Suppressor macrophage (primary cell): ENCODE data around the gene TMEM116.
A peak's percentile ranks its signal among the peaks of the same experiment; 100 is the strongest.
"Not testable (repeated sequence)": the region's sequence is repeated elsewhere in the genome, so short reads cannot be mapped to it uniquely, and the experiment has no call there.

Experiments
- DNase-seq, 4 experiments: peaks; one replicate each; pipeline ENCODE4 v3.0.0-alpha.2; 2020 to 2022
- total RNA-seq, 17 experiments: gene quantifications; one replicate each; lab custom pipeline; 2026; ENCODE audit warnings: mixed read lengths in 6 of 17, inconsistent platforms in 3 of 17; lab: John Stamatoyannopoulos, UW

The TMEM116 gene
- 1.1 to 10.1 (median 4.6) reads per million in 17 experiments for total RNA-seq

GRCh38 chr12:112012775-112013600 is at the start of gene TMEM116, which contains the start of gene ERP29:
TMEM116 (minus strand) TSS chr12:112013165; CDS start chr12:112005270, 7,895 bp downstream.
ERP29 (plus strand) TSS chr12:112013426; CDS start chr12:112013466, 40 bp downstream.
- DNase-seq = peak; percentile 99 to 100 (median 100)

GRCh38 chr12:112061137-112061536 is 48.2 kb upstream of the TMEM116 start:
- no peak for DNase-seq

- no peak for DNase-seq
These were observed 36.4 kb upstream of the TMEM116 start for GRCh38 chr12:112049351-112049750.

GRCh38 chr12:112046003-112046402 is 33.0 kb upstream of the TMEM116 start:
- DNase-seq = no peak

GRCh38 chr12:112036614-112037013 is 23.6 kb upstream of the TMEM116 start:
- DNase-seq = not testable (repeated sequence)

GRCh38 chr12:112035219-112035785 is 22.3 kb upstream of the TMEM116 start:
- no peak for DNase-seq

GRCh38 chr12:112032292-112032691 is 19.3 kb upstream of the TMEM116 start:
- DNase-seq = no peak

- DNase-seq = no peak
These were observed 18.5 kb upstream of the TMEM116 start for GRCh38 chr12:112031472-112031871.

- DNase-seq = peak; percentile 39 to 78 (median 60)
These were observed 16.3 kb upstream of the TMEM116 start for GRCh38 chr12:112029301-112029700.

GRCh38 chr12:112025808-112026375 is 12.9 kb upstream of the TMEM116 start:
- peak in 1 of 4 experiments; percentile 26 for DNase-seq

- no peak for DNase-seq
These were observed 10.9 kb upstream of the TMEM116 start for GRCh38 chr12:112023759-112024396.

- DNase-seq = no peak
These were observed 9.5 kb upstream of the TMEM116 start for GRCh38 chr12:112022241-112023016.

GRCh38 chr12:112020947-112021457 is 8.0 kb upstream of the TMEM116 start:
- DNase-seq = no peak

GRCh38 chr12:112018571-112019237 is 5.7 kb upstream of the TMEM116 start:
- no peak for DNase-seq

GRCh38 chr12:112017041-112017440 is 4.1 kb upstream of the TMEM116 start:
- no peak for DNase-seq

GRCh38 chr12:112015938-112016337 is 3.0 kb upstream of the TMEM116 start:
- DNase-seq = no peak

- DNase-seq = peak; percentile 49 to 68 (median 58)
These were observed 837 bp upstream of the TMEM116 start for GRCh38 chr12:112013601-112014402.

GRCh38 chr12:112011685-112012084 is 1.3 kb downstream of the TMEM116 start:
- no peak for DNase-seq

- no peak for DNase-seq
These were observed 2.3 kb downstream of the TMEM116 start for GRCh38 chr12:112010415-112011344.
